ENCODE data around the gene PRKAR1B.

Gene PRKAR1B

DNA sequence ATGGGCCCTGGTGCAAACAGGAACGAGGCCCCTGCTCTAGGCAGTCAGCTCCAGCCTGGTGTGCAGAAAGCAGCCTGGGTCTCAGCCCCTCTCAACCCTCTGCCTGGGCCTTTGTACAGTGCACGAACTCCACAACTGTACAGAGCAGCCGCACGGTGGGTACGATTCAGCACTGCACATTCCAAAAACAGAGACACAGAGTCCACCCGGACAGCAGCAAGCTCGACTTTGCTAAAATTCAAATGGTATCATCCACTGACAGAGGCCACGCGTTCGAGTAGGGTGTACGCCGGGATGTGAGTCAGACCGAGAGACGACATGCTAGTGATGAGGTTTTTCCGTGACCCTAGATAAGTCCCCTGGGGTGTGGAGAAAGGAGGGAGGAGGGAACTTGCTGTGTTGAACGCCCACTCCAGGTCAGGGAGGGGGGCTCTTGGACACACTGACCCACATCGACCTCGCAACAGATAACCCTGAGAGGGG lies 141.8 kb downstream of the PRKAR1B start:
- DNase-seq = no peak

DNA sequence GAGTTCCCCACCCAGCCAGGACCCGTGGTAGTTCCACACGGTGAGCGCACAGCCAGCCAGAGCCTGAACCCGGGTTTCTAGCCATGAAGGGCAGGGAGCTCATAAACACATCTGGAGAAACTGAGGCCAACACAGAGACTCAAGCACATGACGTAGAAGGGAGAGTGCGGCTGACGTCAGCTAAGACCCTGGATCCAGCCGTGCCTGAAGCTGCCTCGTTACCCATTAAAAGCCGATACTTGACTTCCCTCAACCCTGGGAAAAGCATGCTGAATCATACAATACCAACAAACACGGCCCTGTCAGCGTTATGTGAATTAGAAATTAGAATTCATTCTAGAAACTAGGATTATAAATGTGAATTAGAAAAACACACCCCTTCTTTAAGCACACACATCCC lies 142.3 kb downstream of the PRKAR1B start:
- no peak for DNase-seq

DNA sequence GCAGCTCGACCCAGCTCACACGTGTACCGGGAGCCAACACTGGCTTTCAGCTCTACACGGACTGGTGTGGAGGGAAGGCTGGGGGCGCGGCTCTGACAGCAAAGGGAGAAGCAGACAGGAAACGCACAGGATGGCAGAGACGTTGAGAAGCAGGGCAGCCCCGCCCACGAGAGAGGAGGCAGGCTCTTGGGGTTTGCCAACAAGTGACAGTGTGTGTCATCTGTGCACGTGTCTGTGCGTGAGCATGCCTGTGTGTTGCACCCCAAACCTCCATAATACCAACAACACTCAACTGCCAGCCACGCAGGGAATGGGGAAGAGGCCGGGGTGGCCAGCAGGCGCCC lies 143.0 kb downstream of the PRKAR1B start:
- peak in 1 of 2 donors; percentile 65 for DNase-seq

DNA sequence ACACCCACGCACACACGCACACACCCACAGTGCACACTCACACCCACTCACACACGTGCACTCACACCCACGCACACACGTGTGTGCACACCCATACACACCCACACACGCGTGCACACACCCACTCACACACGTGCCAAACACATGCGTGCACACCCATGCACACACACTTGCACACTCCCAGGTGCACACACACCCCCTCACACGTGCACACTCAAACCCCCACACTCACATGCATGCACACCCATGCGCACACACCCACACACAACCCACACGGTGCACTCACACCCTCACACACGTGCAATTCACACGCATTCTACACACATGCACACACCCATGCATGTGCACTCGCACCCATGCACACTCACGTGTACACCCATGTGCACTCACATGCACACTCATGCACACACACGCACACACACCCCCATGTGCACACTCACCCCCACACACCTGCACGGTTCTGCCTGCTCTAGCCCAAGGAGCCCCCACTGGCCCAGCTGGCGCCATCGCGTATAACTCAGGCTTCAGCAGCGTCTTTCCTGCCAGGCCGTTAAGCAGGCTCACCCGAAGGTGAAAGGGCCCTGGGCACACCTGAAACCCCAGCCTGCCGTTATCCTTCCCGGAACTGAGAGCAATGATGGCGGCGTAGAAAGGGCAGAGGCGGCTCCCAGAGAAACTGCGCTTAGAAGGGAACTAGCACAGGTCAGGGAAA lies 143.5 kb downstream of the PRKAR1B start:
- DNase-seq = no peak

DNA sequence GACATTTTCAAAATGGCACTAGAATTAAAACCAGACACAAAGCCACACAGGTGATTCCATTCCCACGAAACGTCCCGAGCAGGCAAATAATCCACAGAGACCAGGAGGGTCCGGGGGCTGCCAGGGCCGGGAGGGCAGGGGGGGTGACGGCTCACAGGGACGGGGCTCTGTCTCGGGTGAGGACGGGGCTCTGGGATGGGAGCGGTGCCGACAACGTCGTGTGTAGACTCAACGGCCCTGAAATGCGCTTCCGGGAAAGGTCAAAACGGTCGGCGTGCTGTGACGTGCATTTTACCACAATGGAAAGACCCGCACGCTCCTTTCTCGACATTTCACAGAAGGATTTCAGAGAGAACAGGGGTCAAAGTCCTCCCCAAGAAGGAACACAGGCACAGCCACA lies 144.2 kb downstream of the PRKAR1B start:
- DNase-seq = no peak

DNA sequence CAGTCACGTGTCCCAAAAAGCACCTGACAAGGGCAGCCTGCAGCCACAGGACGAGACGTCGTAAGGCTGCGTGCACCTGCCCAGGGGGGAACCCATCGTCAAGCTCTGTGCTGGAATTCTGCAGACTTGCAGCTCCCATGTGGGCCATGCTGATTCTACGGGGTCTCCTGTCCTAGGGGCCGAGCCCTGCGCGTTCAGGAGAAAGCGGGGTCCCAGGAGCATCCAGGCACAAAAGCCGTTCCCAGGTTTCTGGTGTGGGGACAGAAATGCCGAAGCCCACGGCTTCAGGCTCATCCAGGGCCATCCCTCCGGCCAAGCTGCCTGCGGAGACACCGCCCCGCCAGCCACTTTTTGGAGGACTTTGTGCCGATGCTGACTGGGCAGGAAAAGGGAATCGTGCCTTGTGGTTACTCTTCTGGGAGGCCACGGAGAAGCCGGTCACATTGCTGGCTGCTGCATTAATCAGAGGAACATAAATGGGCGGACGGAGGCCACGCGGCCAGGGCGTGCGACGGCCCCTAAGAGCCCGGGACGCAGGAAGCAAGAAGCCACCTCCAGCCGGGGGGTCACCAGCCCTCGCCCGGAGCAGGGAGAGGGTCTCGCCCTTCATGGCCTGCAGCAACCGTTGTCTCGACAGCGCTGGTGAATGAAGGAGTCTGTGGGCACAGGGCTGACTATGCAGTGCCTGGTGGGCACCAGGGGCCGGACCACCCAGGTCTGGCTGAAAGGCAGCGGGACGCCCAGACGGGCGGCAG lies 144.8 kb downstream of the PRKAR1B start:
- DNase-seq = no peak

DNA sequence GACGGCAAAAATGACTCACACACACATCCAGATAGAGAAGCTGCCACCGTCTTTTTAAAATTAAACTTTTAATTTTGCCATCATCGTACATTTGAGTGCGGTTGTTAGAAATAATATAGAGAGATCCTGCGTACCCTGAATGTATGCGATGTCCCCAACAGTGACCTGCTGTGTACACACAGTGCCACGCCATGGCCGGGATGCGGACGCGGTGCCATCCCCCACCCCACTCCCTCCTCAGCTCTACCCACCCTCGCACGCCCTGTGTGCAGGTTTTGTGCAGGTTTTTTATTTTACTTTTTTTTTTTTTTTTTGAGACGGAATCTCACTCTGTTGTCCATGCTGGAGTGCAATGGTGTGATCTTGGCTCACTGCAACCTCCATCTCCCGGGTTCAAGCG lies 148.7 kb downstream of the PRKAR1B start:
- DNase-seq = no peak

DNA sequence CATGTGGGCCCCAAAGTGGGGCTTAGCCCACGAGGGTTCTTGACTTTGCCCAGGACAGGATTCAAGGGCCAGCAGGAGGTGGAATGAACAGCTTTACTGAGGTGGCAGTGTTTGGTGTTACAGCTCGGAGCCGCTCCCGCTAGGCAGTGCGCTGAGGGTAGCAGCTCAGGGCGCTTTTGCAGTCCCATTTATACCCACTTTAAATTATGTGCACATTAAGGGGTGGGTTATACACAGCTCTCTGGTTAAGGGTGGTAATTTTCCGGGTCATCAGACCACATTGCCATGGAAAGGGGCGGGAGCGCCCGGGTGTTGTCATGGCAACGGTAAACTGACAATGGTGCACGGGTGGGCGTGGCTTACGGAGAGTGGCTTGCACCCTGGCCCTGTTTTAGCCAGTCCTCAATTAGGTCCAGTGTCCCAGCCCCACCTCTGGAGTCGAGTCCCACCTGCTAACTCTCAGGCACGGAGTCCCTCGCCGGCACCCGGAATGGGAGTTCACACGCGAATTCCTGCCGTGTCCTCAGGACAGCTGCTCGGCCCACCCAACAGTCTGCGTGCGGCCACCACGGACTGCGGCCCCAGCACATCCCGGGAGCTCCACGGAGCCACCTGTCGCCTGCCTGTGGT lies 149.2 kb downstream of the PRKAR1B start:
- DNase-seq = no peak

DNA sequence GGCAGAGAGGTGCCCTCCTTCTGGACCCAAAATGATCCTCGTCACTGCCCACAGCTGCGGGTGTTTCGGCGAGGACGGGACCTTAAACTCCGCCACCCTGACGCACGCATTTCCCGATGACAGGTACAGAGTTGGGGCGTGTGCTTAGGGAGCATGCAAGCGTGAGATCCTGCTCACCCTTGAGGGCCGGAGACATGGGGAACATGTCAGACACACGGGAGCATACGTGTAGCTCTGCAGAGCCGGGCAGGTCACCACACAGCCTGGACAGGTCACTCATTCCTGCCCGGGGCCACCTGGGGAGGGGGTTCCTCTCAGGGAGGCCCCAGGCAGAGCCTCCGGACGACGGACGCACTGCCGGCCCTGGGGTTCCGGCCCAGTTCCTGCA lies 149.8 kb downstream of the PRKAR1B start:
- no peak for DNase-seq

DNA sequence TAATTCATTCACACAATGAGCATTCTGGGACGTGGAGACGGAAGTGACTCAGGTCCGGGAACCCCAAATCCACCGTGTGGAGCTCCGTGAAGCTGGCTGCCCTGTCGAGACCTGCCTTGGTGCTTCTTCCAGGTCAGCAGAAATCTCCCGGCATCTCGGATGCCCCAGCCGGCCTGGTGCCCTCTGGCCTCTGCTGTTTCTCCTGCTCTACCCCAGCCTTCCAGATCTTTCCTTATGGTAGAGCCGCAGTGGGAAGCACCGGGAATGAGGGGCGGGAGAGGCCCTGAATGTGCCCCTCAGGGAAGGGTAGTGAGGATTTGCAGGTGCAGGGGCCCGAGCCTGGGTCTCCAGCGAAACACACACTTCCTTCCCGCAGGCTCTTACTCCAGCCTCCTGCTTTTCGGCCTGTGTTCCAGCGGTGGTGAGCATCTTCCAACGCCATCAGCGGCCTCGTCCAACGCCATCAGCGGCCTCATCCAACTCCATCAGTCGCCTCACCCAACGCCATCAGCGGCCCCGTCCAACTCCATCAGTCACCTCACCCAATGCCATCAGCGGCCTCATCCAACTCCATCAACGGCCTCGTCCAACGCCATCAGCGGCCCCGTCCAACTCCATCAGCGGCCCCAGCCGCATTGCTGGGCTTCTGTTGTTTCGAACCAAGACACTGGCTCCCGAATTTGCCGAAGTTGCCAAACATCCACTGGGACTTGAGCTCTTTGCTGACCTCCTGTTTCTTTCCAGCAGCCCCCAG lies 150.4 kb downstream of the PRKAR1B start:
- DNase-seq = no peak

DNA sequence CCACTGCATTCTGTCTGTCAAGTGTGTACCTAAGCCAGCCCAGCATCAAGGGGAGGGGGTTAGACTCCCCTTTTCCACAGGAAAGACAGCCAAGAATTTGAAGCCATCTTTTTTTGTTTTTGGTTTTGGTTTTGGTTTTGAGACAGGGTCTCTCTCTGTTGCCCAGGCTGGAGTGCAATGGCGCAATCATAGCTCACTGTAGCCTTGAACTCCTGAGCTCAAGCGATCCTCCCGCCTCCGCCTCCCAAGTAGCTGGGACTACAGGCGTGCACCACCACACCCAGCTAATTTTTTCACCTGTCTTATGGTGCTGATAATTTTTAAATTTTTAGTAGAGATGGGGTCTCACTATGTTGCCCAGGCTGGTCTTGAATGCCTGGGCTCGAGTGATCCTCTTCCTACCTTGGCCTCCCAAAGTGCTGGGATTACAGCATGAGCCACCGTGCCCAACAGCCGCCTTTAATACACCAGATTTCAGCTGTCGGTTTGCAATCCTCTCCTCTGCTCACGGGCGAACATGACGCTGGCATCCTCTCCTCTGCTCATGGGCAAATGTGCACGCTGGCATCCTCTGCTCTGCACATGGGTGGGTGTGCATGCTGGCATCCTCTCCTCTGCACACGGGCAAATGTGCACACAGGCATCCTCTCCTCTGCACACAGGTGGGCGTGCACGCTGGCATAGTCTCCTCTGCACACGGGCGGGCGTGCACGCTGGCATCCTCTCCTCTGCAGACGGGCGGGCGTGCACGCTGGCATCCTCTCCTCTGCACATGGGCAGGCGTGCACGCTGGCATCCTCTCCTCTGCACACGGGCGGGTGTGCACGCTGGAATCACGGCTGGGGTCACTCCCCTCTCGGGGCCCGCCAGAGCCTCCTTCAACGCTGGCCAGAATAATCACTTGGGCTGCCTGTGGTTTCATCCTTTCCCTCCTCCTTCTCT lies 151.4 kb downstream of the PRKAR1B start:
- no peak for DNase-seq

DNA sequence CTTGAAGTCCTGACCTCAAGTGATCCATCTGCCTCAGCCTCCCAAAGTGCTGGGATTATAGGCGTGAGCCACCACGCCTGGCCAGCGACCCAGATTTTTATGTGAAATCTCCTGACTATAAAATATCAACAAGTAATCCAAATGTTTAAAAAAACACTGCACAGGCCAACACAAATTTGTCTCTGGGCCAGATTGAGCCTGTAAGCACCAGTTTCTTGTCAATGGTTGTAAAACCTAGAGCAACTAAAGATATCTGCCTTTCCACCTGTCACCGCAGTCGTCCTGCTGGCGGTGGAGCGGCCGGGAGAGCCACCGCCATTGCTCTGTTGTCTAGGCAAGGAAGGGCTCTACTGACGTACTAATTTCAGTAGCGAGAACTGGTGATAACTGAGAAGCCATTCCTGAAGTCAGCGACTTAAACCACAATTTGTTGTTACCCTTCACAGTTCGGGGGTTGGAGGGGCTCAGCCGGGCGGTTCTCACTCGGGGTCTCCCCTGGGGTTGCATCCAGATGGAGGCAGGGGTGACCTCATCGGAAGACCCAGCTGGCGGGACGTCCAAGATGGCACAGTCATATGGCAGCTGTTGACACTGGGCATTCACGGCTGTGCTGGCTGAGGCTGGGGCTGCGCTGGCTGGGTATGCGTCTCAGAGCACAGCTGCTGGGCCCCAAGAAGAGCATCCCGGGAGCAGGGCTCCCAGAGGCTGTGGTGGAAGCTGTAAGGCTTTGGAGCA lies 152.3 kb downstream of the PRKAR1B start:
- no peak for DNase-seq

DNA sequence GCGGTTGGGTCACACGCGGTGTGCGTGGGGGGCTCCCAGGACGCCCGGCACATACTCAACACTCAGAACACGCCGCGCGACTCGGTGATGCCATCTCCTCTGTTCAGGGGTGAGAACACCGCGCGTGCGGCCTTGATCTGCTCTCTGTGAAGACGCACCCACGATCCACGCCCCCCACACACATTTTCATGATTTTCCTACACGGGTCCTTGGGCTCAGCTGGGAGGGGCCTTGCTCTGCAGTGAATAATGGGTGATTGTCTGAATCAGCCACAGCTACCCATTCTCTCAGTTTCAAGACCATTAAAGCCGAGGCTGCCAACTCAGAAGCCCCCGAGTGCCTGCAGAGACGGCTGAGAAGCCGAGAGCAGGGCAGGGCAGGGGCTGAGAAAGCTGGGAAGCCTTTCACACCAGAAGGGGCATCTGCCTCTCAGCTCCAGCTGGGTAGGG lies 153.1 kb downstream of the PRKAR1B start:
- no peak for DNase-seq

DNA sequence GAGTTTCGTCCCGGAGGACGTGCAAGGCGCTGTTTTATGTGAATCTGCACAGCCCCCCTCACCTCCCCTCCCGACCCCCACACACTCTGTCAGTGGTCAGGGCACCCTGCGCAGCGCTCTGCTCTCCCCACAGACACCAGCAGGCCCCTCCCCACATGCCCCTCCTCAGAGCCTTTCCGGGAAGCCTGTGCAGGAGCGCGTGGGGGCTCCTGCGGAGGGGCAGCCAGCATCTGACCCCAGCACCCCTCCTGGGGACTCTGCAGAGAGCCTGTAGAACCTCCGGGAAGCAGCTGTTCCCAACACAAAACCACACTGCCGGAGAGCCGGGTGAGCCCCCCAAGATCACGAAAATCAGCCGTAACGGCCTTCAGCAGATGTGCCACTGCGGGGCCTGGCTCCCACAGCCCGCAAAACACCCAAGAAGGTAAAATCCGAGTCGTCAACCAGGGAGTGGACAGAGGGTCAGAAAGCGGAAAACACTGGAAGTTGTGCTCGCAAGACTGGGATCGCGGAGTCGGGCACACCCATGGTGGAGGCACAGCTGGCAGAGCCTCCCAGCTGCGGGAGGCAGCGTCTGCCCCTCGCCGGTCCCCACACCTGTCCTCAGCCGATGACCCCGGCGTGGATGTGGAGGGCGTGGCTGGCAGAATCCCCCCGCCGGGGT lies 153.7 kb downstream of the PRKAR1B start:
- DNase-seq = no peak

DNA sequence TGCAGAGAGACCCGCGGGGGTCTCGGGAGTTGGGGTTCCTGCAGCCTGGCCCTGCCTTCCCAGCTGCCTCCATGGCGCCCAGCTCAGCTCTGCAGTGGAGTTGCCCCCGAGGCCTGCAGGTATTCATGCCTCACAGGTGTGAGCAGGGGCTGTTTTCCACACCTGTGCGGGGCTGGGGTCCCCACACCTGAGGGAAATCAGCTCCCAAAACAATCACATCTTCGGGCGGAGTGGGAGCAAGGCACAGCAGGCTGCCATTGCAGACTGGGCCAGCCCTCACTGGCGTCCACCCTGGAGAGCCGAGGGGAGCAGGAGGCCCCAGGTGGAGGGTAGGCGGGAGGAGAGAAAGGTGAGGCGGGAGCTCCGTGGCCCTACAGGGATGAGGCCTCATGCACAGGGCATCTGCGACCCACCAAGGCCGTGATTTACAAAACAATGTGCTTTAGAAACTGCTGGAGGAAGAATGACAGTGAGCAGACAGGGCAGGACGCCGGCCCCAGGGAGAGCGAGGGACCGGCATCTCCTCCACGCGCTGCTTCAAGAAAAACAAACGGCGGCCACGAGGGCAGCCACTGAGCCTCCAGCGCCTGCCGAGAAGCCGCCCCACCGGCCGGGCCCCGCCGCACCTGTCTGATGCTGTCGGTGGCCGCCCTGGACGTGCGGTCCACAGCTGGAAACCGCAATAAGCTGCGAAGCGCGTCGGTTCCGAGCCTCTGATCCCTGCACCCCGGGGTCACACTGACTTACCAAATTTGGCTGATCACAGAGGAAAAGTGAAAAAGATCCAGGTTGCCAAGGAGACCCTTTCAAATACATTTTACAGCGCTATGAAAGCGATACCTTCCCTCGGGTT lies 154.4 kb downstream of the PRKAR1B start:
- DNase-seq = no peak

DNA sequence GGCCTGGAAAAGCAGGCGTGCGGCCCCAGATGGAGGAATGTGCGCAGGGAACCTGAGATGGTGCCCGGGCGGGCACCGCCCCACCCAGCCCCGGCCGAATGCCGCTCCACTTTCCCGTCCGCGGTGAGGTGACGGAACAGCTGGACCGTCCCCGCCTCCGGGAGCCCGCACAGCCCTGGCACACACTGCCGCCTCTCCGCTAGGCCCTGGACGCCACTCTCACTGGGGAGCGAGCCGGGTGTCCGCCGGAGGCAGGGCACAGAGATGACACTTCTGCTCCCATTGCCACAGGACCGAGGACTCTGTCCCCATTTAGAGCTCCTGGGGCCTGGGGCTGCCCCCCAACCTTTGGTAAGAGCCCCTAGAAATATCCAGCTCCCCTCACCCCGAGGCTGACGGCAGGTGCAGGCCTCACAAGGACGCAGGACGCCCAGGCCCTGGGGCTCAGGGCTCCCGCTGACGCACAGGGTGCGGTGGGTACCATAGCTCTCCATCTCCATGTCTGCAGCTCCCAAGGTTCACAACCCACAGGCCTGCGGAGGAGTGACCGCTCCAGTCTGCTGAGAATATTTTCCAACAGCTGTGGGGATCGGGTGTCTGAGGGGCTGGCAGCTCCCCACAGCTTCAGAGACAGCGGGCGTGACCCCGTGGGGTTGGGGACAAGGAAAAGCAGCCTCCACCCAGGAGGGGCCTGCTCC lies 155.2 kb downstream of the PRKAR1B start:
- DNase-seq = no peak

DNA sequence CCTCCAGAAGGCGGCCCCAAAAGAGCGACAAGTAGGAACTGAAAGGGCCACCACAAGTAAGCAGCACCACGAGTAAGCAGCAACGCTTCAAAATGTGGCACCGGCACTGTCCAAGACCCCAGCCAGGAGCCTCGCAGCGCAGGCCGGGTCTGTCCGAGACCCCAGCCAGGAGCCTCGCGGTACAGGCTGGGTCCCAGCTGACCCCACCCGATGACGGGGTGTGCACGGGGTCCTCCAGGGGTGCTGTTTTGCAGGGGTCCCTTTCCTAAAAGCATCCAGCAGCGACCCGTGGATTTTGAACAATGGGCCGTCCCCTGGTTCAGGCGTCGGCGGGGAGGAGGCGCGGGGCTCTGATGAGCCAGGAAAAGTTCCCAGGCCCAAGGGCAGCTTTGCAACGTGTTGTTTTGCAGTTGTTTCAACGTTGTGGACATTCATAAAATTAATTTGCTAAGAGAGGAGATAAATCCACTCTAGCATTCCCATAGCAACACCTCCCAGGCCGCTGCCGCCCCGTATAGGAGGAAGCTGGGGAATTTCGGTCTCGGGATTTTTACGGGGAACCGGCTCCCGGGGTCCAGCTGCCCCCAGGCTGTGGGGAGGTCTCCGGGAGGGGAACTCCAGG lies 155.9 kb downstream of the PRKAR1B start:
- DNase-seq = no peak

DNA sequence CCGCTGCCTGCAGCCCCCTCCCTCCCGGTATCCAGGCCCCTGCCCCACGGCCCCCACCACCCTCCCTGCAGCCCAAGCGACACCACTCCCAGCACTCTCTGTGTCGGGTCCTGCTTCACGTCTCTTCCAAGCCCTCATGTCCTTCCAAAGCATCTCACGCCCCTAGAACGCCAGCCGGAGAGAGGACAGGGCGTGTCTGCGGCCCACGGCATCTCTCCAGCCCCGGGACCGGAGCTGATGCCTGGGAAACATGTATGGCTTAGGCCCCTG lies 156.3 kb downstream of the PRKAR1B start:
- DNase-seq = no peak
